ENCODE data around the gene SNAP23.

DNA sequence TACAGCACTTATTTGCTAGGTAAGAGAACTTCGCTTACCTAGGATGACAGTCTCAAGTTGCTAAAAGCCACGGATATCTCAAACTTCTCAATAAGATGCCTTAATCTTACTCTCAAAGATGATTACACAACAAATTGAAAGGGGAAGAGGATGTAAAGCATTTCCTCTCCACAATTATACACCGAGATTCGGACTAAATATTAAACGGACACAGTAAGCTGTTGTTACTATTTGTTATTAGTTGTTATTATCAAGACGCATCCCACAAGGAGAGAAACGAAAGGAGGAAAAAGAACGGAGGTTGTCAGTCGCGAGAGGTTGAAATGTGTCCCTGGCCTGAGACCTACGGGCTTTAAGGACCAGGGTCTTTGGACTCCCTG, 5.2 kb upstream of the SNAP23 start:
- TF ChIP-seq, protein P1, sequence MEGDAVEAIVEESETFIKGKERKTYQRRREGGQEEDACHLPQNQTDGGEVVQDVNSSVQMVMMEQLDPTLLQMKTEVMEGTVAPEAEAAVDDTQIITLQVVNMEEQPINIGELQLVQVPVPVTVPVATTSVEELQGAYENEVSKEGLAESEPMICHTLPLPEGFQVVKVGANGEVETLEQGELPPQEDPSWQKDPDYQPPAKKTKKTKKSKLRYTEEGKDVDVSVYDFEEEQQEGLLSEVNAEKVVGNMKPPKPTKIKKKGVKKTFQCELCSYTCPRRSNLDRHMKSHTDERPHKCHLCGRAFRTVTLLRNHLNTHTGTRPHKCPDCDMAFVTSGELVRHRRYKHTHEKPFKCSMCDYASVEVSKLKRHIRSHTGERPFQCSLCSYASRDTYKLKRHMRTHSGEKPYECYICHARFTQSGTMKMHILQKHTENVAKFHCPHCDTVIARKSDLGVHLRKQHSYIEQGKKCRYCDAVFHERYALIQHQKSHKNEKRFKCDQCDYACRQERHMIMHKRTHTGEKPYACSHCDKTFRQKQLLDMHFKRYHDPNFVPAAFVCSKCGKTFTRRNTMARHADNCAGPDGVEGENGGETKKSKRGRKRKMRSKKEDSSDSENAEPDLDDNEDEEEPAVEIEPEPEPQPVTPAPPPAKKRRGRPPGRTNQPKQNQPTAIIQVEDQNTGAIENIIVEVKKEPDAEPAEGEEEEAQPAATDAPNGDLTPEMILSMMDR (IDR thresholded peaks at IDR 0.05; ENCODE audit: low read depth, low read length) = no peak
- TF ChIP-seq EZH2phosphoT487 (IDR thresholded peaks at IDR 0.05; ENCODE audit: low read depth) = no peak
